Right lobe of liver (tissue), 6 donors: ENCODE measurements around the gene SOWAHA. TPM values are rescaled to one million over a fixed set of nuclear protein-coding genes. Genes with fewer than 3 reads are reported as not detected.
A peak's percentile ranks its signal among the peaks of the same experiment; 100 is the strongest.

Experiments
- ATAC-seq, 4 donors: fragments of 200-7000 bp; cut with Tn5 transposase; one replicate each; pipeline ENCODE4 v1.9.1; 2020; ENCODE audit warnings: mild to moderate bottlenecking in 4 of 4, moderate library complexity in 4 of 4
- DNase-seq, 3 donors: peaks; one replicate each; pipeline ENCODE4 v3.0.0-alpha.2; 2020
- H3K27ac ChIP-seq, 3 donors: fragments of 200-600 bp; one replicate each; pipeline ENCODE4 v1.8.0; 2022
- H3K27me3 ChIP-seq, 2 donors: fragments of 200-600 bp; one replicate each; pipeline ENCODE4 v1.8.0; 2022
- H3K36me3 ChIP-seq, 4 donors: fragments of 200-600 bp; sonication (generic) in 1 of 4; one replicate each; pipeline versions ENCODE4 v1.5.1 to v1.8.0; 2017 to 2022; ENCODE audit warnings: control low read depth in 1 of 4
- H3K4me1 ChIP-seq, 4 donors: fragments of 200-600 bp; sonication (generic) in 1 of 4; one replicate each; pipeline versions ENCODE4 v1.5.1 to v1.8.0; 2017 to 2022; ENCODE audit warnings: control low read depth in 1 of 4
- H3K4me3 ChIP-seq, 3 donors: fragments of 200-600 bp; one replicate each; pipeline ENCODE4 v1.8.0; 2022
- H3K9me3 ChIP-seq, 4 donors: fragments of 200-600 bp; sonication (generic) in 1 of 4; one replicate each; pipeline versions ENCODE4 v1.5.1 to v1.8.0; 2017 to 2022; ENCODE audit warnings: control low read depth in 1 of 4
- CTCF ChIP-seq, 4 donors: fragments of 200-600 bp in 3 of 4; fragments of 450-650 bp in 1 of 4; IDR thresholded peaks; one replicate each; pipeline versions ENCODE4 v1.5.1 to v1.8.0; 2016 to 2022; ENCODE audit warnings: antibody characterized with exemption in 4 of 4, mild to moderate bottlenecking in 2 of 4
- POLR2A ChIP-seq: fragments of 450-650 bp; IDR thresholded peaks from one replicate; pipeline ENCODE4 v1.6.1; 2017; ENCODE audit warnings: antibody characterized with exemption, mild to moderate bottlenecking
- WGBS: methylation state at CpG from one replicate; pipeline ENCODE4 v1.1.6; 2018; ENCODE audit warnings: low coverage, low lambda C conversion rate; ENCODE audit not compliant: insufficient coverage; ENCODE audit errors: missing lambda C conversion rate; 5-methylcytosine and 5-hydroxymethylcytosine counted together
- intact Hi-C, 2 donors: fragments of 100-400 bp; cut with DNase I; formaldehyde crosslinking; loops; one replicate each; pipeline versions ENCODE4 v1.11.2 to v1.14.1; 2022
- total RNA-seq, 6 experiments: library from RNA; depleted of rRNA in 2 of 6; stranded (reverse); fragments of >200 nt in 2 of 6; fragmentation: NEBNext Ultra II Directional in 3 of 6; extraction: Animal tissue kit (Norgen Biotek cat#: 25700) in 3 of 6; gene quantifications; one replicate each; pipeline versions ENCODE4 v1.1.0 to v1.2.4, GENCODE V29; 2016 to 2023
- donor health status: DM: no; HTN: yes; CAD: no.
- donor health status: DM: no; HTN: no; CAD: no.
- donor health status: DM: no; HTN: no; CAD: no.
- donor health status: DM: no; HTN: yes; CAD: no.
- donor health status: DM: no; HTN: yes; CAD: no.

The SOWAHA gene
- total RNA-seq, 6 experiments from 2014 or later = 0.95 to 4.7 (median 1.4) TPM

GRCh38 chr5:132830436-132831094 lies 17.5 kb downstream of the SOWAHA start, which contains the start of gene SHROOM1:
TSS of gene SHROOM1 (minus strand) at chr5:132830647. CDS start at chr5:132826140, 4,507 bp downstream.
- no peaks in the 10 kb centered on the region for H3K27me3 ChIP-seq
- peak within 1 kb of the TSS; percentile 66 to 92 (median 74) for H3K4me3 ChIP-seq
- peak within 1 kb of the TSS; percentile 94 to 96 (median 95) for H3K27ac ChIP-seq
- H3K9me3 ChIP-seq = no peaks in the 10 kb centered on the region
- peaks cover 0 to 41% (median 10%) of the 10 kb centered on the region in 4 donors for H3K4me1 ChIP-seq
- H3K36me3 ChIP-seq = peaks cover 0 to 10% (median 1%) of the 10 kb centered on the region in 4 donors
- TF ChIP-seq POLR2A = peak; percentile 99
- TF ChIP-seq CTCF (IDR thresholded peaks at IDR 0.05) = no peak
- intact Hi-C loops = no loop called here
- peak; percentile 74 to 85 (median 82) for ATAC-seq
- peak; percentile 87 to 89 (median 89) for DNase-seq
- 42% methylated on average over 4 of the region's 78 CpGs for WGBS

GRCh38 chr5:132831095-132831860 lies 18.2 kb downstream of the SOWAHA start:
- peak overlapping the region; percentile 94 to 96 (median 95) for H3K27ac ChIP-seq
- no peak for TF ChIP-seq CTCF (IDR thresholded peaks at IDR 0.05)
- ATAC-seq (peak in 2 of 4 donors; percentile 0), DNase-seq (no peak)
- 70% methylated on average over 9 of the region's 15 CpGs for WGBS
- H3K9me3 ChIP-seq = no peaks in the 10 kb centered on the region
- no peaks in the 10 kb centered on the region for H3K27me3 ChIP-seq
- H3K4me1 ChIP-seq = peaks cover 0 to 38% (median 10%) of the 10 kb centered on the region in 4 donors
- H3K4me3 ChIP-seq = peak overlapping the region; percentile 66 to 92 (median 74)
- peaks cover 0 to 9% (median 0%) of the 10 kb centered on the region in 4 donors for H3K36me3 ChIP-seq
- intact Hi-C loops = no loop called here

GRCh38 chr5:132832612-132833011 lies 19.5 kb downstream of the SOWAHA start:
- Histone ChIP-seq H3K27ac (no peak overlapping the region), H3K27me3 (no peaks in the 10 kb centered on the region), H3K9me3 (no peaks in the 10 kb centered on the region), H3K36me3 (no peaks in the 10 kb centered on the region), H3K4me1 (peaks cover 0 to 39% (median 15%) of the 10 kb centered on the region in 4 donors), H3K4me3 (no peak overlapping the region)
- DNase-seq (no peak), ATAC-seq (no peak)
- TF ChIP-seq CTCF (IDR thresholded peaks at IDR 0.05) (no peak), POLR2A (no peak)
- WGBS = 88% methylated on average over 5 of the region's 5 CpGs
- intact Hi-C loops = no loop called here

GRCh38 chr5:132834057-132834456 lies 21.0 kb downstream of the SOWAHA start:
- TF ChIP-seq POLR2A (no peak), CTCF (IDR thresholded peaks at IDR 0.05) (no peak)
- WGBS = 100% methylated on average over 3 of the region's 3 CpGs
- Histone ChIP-seq H3K27me3 (no peaks in the 10 kb centered on the region), H3K9me3 (no peaks in the 10 kb centered on the region), H3K4me1 (peaks cover 0 to 38% (median 14%) of the 10 kb centered on the region in 4 donors), H3K36me3 (no peaks in the 10 kb centered on the region), H3K4me3 (no peak overlapping the region), H3K27ac (no peak overlapping the region)
- DNase-seq (no peak), ATAC-seq (no peak)
- intact Hi-C loops = no loop called here
